HepG2 (cell line): ENCODE data around the gene TPRN. TPM values are rescaled to one million over a fixed set of nuclear protein-coding genes. Genes with fewer than 3 reads are reported as not detected.

Source experiments
- AGO2 ChIP-seq: fragments of 200-400 bp; formaldehyde crosslinking; optimal IDR thresholded peaks from 2 replicates; pipeline ENCODE3; 2017; ENCODE audit warnings: mild to moderate bottlenecking, low read depth, low read length, moderate library complexity
- CENPX ChIP-seq: sonication (generic); formaldehyde crosslinking; IDR thresholded peaks from 2 replicates; pipeline ENCODE4 v1.9.0; 2021; ENCODE audit warnings: mild to moderate bottlenecking, missing genetic modification reagents, moderate library complexity
- DPF2 ChIP-seq: sonication (generic); formaldehyde crosslinking; IDR thresholded peaks from 2 replicates; pipeline ENCODE4 v1.4.0; 2020; ENCODE audit warnings: mild to moderate bottlenecking, low read depth, missing genetic modification reagents, borderline replicate concordance
- ELF3 ChIP-seq: IDR thresholded peaks from 2 replicates; pipeline ENCODE4 v1.6.1; 2016; ENCODE audit warnings: missing genetic modification reagents, missing compliant biosample characterization
- FOSL1 ChIP-seq: sonication (generic); formaldehyde crosslinking; IDR thresholded peaks from 2 replicates; pipeline ENCODE4 v1.9.0; 2021; ENCODE audit warnings: missing genetic modification reagents, borderline replicate concordance
- JUNB ChIP-seq: sonication (generic); formaldehyde crosslinking; IDR thresholded peaks from 2 replicates; pipeline ENCODE4 v1.8.0; 2022; ENCODE audit warnings: missing genetic modification reagents, mild to moderate bottlenecking, borderline replicate concordance
- KDM5A ChIP-seq: fragments of 200-600 bp; sonication (generic); IDR thresholded peaks from 2 replicates; pipeline ENCODE4 v1.7.0; 2018; ENCODE audit warnings: antibody characterized with exemption, mild to moderate bottlenecking, low read length, borderline replicate concordance
- KMT2B ChIP-seq: IDR thresholded peaks from 2 replicates; pipeline ENCODE4 v1.6.1; 2016; ENCODE audit warnings: missing genetic modification reagents, missing compliant biosample characterization
- MBNL3 ChIP-seq: fragments of 250-450 bp; sonication (Bioruptor Pico); conservative IDR thresholded peaks from 2 replicates; pipeline ENCODE4 v1.8.0; 2022; ENCODE audit warnings: mild to moderate bottlenecking, inconsistent platforms
- MXD1 ChIP-seq: sonication (generic); formaldehyde crosslinking; IDR thresholded peaks from 2 replicates; pipeline ENCODE4 v1.4.0; 2020; ENCODE audit warnings: mild to moderate bottlenecking, missing genetic modification reagents
- MXD3 ChIP-seq: IDR thresholded peaks from 2 replicates; pipeline ENCODE4 v1.6.1; 2016; ENCODE audit warnings: mild to moderate bottlenecking, missing biosample characterization, missing genetic modification reagents
- PCBP1 ChIP-seq: fragments of 200-400 bp; formaldehyde crosslinking; IDR thresholded peaks from 2 replicates; pipeline ENCODE4 v1.6.1; 2017; ENCODE audit warnings: mild to moderate bottlenecking, low read depth, low read length, borderline replicate concordance
- RAD21 ChIP-seq: fragments of 450-650 bp; formaldehyde crosslinking; IDR thresholded peaks from 2 replicates; pipeline ENCODE4 v1.5.0; 2020; ENCODE audit warnings: mild to moderate bottlenecking
- SMARCC2 ChIP-seq: fragments of 450-650 bp; IDR thresholded peaks from 2 replicates; pipeline ENCODE4 v1.6.1; 2017; ENCODE audit warnings: antibody characterized with exemption, mild to moderate bottlenecking
- TCF12 ChIP-seq, 2 experiments: fragments of 450-650 bp in 1 of 2; sonication (generic) in 1 of 2; formaldehyde crosslinking in 1 of 2; IDR thresholded peaks; 2 replicates each; pipeline versions ENCODE4 v1.6.1 to v1.8.0; 2017 to 2022; ENCODE audit warnings: antibody characterized with exemption in 1 of 2, mild to moderate bottlenecking in 1 of 2, missing genetic modification reagents in 1 of 2, moderate library complexity in 1 of 2
- TP53 ChIP-seq: sonication (generic); formaldehyde crosslinking; conservative IDR thresholded peaks from 2 replicates; pipeline ENCODE4 v1.4.0; 2020; ENCODE audit warnings: missing genetic modification reagents
- XRCC5 ChIP-seq: fragments of 200-400 bp; formaldehyde crosslinking; optimal IDR thresholded peaks from 2 replicates; pipeline ENCODE3; 2017; ENCODE audit warnings: mild to moderate bottlenecking, low read length
- ZNF234 ChIP-seq: sonication (generic); formaldehyde crosslinking; conservative IDR thresholded peaks from 2 replicates; pipeline ENCODE4 v1.5.1; 2020; ENCODE audit warnings: mild to moderate bottlenecking, missing genetic modification reagents
- ZNF296 ChIP-seq: sonication (generic); formaldehyde crosslinking; conservative IDR thresholded peaks from 2 replicates; pipeline ENCODE4 v1.5.0; 2020; ENCODE audit warnings: mild to moderate bottlenecking, missing genetic modification reagents
- ZNF34 ChIP-seq: sonication (generic); formaldehyde crosslinking; IDR thresholded peaks from 2 replicates; pipeline ENCODE4 v1.4.0; 2020; ENCODE audit warnings: mild to moderate bottlenecking, missing genetic modification reagents, borderline replicate concordance
- ZNF547 ChIP-seq: sonication (generic); formaldehyde crosslinking; IDR thresholded peaks from 2 replicates; pipeline ENCODE4 v1.5.1; 2020; ENCODE audit warnings: mild to moderate bottlenecking, missing genetic modification reagents
- ZNF563 ChIP-seq: sonication (generic); formaldehyde crosslinking; IDR thresholded peaks from 2 replicates; pipeline ENCODE4 v1.8.0; 2022; ENCODE audit warnings: mild to moderate bottlenecking, moderate library complexity, missing genetic modification reagents
- ZNF747 ChIP-seq: sonication (generic); formaldehyde crosslinking; IDR thresholded peaks from 2 replicates; pipeline ENCODE4 v1.8.1; 2023; ENCODE audit warnings: missing genetic modification reagents, mild to moderate bottlenecking, borderline replicate concordance
- ZNF75D ChIP-seq: sonication (generic); formaldehyde crosslinking; IDR thresholded peaks from 2 replicates; pipeline ENCODE4 v1.8.1; 2023; ENCODE audit warnings: missing genetic modification reagents, mild to moderate bottlenecking, borderline replicate concordance
- ZNF839 ChIP-seq: sonication (generic); formaldehyde crosslinking; IDR thresholded peaks from 2 replicates; pipeline ENCODE4 v1.4.0; 2020; ENCODE audit warnings: missing genetic modification reagents, mild to moderate bottlenecking, borderline replicate concordance
- polyA plus RNA-seq, 8 experiments: library from polyadenylated mRNA; depleted of rRNA in 3 of 8; stranded (reverse) in 7 of 8; unstranded in 1 of 8; fragments of >200 nt; fragmentation: Illumina TruSeq in 4 of 8; extraction: Trizol in 4 of 8; gene quantifications; 2 replicates each; pipeline versions ENCODE4 v1.2.1 to v1.2.3, GENCODE V29; 2011 to 2016; ENCODE audit warnings: low read depth in 4 of 8, missing spikeins in 1 of 8, mixed read lengths in 1 of 8; ENCODE audit not compliant: insufficient read depth in 1 of 8
- total RNA-seq, 5 experiments: library from RNA; depleted of rRNA; stranded (reverse); fragments of >200 nt; fragmentation: Illumina TruSeq; extraction: Trizol; gene quantifications; 2 replicates each; pipeline ENCODE4 v1.2.3, GENCODE V29; 2016; ENCODE audit warnings: low read depth in 1 of 5
- TF ChIP-seq, protein P1 (sequence below): sonication (generic); formaldehyde crosslinking; IDR thresholded peaks from 2 replicates; pipeline ENCODE4 v1.5.0; 2020; ENCODE audit warnings: mild to moderate bottlenecking, missing genetic modification reagents

The TPRN gene
- total and polyA plus RNA-seq, 2 of the 13 experiments (the other 11 are each of a cell fraction or from before 2014, with no cell fraction given) = 10.1 to 19.2 TPM

DNA sequence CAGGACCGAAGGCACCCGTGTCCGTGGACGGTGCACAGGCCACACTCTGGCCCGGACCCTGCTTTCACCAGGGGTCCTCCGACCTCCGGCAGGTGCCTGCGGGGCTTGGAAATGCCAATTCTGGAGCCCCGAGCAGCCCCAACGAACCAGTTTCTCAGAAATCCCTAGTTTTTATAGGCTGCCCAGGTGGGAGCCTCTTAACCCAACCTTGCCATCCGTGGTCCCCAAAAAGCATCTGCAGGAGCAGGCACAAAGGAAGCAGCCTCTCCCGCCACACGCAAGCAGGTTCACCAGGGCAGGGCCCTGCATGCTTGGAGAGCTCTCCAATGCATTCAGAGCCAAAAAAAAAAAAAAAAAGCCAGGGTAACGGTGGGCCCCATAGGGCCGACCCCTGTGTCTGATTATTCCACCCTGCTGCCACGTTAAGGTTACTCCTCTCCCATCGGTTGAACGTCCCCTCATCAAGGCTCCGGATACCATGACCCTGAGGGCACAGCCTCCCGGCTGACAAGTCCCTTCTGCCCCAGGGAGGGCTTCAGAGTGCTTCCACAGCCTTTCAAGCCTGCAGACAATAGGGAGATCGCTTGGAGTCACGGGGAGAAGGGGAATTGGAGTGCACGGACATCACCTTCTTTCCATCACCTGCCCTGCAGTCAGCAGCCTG is 796 bp upstream of the TPRN start (continued):
- TF ChIP-seq ZNF747 (CRISPR knock-in tag) (peak; percentile 84), ZNF563 (CRISPR knock-in tag) (no peak), ELF3 (no peak), SMARCC2 (no peak), RAD21 (CRISPR knock-in tag) (peak; percentile 49; the same call in 1 of the 2 replicates), XRCC5 (no peak), KDM5A (no peak), MBNL3 (no peak), ZNF234 (no peak), PCBP1 (no peak), ZNF34 (CRISPR knock-in tag) (0 out of 2 replicates have a peak, but pooled peaks have one; percentile 20), AGO2 (peak; percentile 48), MXD1 (CRISPR knock-in tag) (0 out of 2 replicates have a peak, but pooled peaks have one; percentile 8), ZNF296 (CRISPR knock-in tag) (no peak), ZNF547 (CRISPR knock-in tag) (0 out of 2 replicates have a peak, but pooled peaks have one; percentile 2), KMT2B (no peak), JUNB (CRISPR knock-in tag) (no peak), TP53 (CRISPR knock-in tag) (no peak), MXD3 (CRISPR knock-in tag) (peak; percentile 1; the same call in 1 of the 2 replicates), CENPX (CRISPR knock-in tag) (no peak), ZNF75D (CRISPR knock-in tag) (no peak), FOSL1 (CRISPR knock-in tag) (no peak), DPF2 (CRISPR knock-in tag) (no peak), TCF12 (IDR thresholded peaks at IDR 0.05) (no peak), TCF12 (CRISPR knock-in tag; IDR thresholded peaks at IDR 0.05) (no peak), ZNF839 (peak; percentile 75; the same call in 1 of the 2 replicates)
- TF ChIP-seq, protein P1, sequence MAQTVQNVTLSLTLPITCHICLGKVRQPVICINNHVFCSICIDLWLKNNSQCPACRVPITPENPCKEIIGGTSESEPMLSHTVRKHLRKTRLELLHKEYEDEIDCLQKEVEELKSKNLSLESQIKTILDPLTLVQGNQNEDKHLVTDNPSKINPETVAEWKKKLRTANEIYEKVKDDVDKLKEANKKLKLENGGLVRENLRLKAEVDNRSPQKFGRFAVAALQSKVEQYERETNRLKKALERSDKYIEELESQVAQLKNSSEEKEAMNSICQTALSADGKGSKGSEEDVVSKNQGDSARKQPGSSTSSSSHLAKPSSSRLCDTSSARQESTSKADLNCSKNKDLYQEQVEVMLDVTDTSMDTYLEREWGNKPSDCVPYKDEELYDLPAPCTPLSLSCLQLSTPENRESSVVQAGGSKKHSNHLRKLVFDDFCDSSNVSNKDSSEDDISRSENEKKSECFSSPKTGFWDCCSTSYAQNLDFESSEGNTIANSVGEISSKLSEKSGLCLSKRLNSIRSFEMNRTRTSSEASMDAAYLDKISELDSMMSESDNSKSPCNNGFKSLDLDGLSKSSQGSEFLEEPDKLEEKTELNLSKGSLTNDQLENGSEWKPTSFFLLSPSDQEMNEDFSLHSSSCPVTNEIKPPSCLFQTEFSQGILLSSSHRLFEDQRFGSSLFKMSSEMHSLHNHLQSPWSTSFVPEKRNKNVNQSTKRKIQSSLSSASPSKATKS (CRISPR knock-in tag) = no peak
